Posterior vena cava (tissue), 2 donors: ENCODE results near the gene NUDT4. TPM values are rescaled to one million over a fixed set of nuclear protein-coding genes. Genes with fewer than 3 reads are reported as not detected.
"Not testable (repeated sequence)": the region's sequence is repeated elsewhere in the genome, so short reads cannot be mapped to it uniquely, and the experiment has no call there.

ENCODE experiments used
- DNase-seq: peaks from one replicate; pipeline ENCODE4 v3.0.0-alpha.2; 2020; ENCODE audit warnings: low spot score
- intact Hi-C, 2 donors: fragments of 100-400 bp; cut with DNase I; formaldehyde crosslinking; loops; one replicate each; pipeline versions ENCODE4 v1.14.1 to v1.14.2; 2022 to 2023
- total RNA-seq, 2 donors: library from RNA; stranded (reverse); fragmentation: NEBNext Ultra II Directional; extraction: Animal tissue kit (Norgen Biotek cat#: 25700); gene quantifications; one replicate each; pipeline ENCODE4 v1.2.1, GENCODE V29; 2021
- donor health status: DM: yes; HTN: yes; CAD: no.
- donor health status: DM: yes; HTN: yes; CAD: no.

The NUDT4 gene
- total RNA-seq, 2 donors from 2014 or later = 76.5 to 133 TPM

GRCh38 chr12:93363841-93364297 is 13.9 kb upstream of the NUDT4 start:
- intact Hi-C loops = no loop called here
- DNase-seq = no peak

DNA sequence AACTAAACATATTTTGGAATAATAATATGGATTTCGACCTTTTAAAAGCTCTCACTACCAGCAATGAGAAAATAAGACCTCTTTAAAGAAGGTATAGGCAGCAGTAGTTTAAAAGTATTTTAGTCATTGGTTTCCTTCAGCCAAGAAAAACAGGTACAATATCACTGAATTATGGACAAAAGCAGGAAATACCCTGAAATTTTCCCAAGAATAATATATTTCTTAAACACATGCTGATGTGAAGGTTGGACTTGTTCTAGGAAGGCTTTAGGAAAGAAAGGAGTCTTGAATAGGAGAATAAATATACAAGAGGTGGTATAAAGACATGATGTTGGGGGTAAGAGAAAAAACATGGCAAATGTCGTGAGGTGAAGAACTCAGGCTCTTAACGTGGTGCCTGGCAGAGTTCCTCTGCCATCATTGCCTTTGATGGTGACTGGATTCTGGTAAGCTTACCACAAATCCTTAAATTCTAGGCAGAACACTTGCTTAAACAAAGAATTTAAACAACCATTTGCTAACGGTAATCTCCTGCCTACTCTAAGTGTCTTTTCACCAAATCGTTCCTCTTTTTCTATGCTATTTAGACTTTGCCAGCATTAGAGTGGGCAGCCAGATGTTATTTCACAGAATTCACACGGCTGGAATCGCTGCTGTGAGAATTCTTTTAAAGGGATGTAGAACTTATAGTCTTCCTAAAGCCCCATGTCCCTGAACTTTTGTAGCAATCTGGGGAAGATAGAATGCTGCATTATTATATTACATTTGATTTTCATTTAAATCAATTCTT is 11.9 kb upstream of the NUDT4 start:
- no peak for DNase-seq
- intact Hi-C loops = no loop called here

DNA sequence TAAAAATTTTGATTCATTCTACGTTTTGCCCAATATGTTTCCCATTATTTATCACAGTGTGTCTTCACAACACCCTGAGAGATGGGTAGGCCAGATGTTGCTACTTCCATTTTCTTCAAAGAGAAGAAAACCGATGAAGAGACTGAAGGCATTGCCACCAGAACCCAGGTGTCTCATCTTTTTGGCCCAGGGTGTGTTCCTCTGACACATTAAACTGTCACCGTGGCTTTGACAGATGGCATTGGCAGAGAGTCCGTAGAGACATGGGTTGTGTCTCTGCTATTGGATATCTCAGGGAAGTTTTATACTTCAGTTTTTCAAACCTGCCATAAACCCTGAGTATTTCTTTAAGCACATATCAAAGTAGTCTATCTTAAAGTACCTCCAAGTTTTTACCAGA is 11.3 kb upstream of the NUDT4 start:
- no peak for DNase-seq
- intact Hi-C loops = no loop called here

DNA sequence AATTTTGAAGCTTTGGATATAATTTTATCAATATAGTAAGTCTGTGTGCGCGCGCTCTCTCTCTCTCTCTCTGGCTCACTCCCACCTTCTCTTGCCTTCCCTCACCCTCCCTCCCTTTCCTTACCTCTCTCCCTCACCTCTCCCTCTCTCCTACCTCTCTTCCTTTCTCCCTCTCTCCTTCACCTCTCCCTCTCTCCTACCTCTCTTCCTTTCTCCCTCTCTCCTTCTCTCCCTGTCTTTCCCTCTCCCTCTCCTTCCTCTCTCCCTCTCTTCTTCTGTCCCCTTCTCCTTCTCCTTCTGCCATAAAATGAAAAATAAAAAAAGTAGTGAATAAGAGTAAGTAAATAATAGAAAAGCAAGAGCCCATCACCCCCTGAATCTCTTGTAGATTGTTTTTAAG is 9.0 kb upstream of the NUDT4 start:
- intact Hi-C loops = no loop called here
- DNase-seq = no peak

GRCh38 chr12:93369505-93369904 is 8.2 kb upstream of the NUDT4 start:
- intact Hi-C loops = no loop called here
- DNase-seq = no peak

- DNase-seq = no peak
- intact Hi-C loops = loop anchor here in 1 of 2 donors (10.0 kb wide), 1 partner anchor 196 kb away; no protein-coding TSS in a partner anchor
These were observed 6.8 kb upstream of the NUDT4 start for GRCh38 chr12:93370947-93371346.

DNA sequence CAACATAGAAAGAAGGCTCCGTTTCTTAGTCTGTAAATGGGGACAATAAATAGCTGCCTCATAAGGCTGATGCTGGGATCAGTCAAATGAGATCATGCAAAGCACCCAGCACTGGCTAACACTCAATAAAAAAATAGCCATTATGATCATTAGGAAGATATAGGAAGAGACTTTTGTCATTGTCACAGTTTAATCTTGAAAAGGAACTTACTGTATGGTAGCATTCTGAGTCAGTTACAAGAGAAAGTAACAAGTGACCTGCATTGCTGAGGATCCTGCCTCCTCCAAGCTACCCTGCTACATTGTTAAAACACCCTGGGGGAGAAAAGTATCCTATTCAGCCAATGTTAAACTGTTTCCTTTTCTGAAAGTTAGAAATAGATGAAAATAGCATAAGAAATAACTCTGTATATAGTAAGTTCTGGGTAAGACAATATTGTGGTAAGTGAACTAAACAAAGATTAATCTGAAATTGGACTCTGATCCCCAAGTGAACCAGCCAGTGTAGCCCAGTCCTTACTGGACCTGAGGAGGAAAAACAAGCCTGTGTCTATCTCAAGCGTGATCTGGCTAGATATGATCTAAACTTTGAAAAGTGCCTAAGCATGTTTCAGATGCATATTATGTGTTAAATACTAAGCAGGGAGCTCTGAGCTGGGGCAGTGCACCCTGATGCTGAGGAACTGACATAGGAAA is 3.6 kb upstream of the NUDT4 start:
- intact Hi-C loops = loop anchor here in 1 of 2 donors (10.0 kb wide), 1 partner anchor 199 kb away; no protein-coding TSS in a partner anchor
- DNase-seq = no peak

- no peak for DNase-seq
- intact Hi-C loops = loop anchor here in 1 of 2 donors (10.0 kb wide), 1 partner anchor 201 kb away; no protein-coding TSS in a partner anchor
These were observed 1.8 kb upstream of the NUDT4 start for GRCh38 chr12:93375906-93376305.

DNA sequence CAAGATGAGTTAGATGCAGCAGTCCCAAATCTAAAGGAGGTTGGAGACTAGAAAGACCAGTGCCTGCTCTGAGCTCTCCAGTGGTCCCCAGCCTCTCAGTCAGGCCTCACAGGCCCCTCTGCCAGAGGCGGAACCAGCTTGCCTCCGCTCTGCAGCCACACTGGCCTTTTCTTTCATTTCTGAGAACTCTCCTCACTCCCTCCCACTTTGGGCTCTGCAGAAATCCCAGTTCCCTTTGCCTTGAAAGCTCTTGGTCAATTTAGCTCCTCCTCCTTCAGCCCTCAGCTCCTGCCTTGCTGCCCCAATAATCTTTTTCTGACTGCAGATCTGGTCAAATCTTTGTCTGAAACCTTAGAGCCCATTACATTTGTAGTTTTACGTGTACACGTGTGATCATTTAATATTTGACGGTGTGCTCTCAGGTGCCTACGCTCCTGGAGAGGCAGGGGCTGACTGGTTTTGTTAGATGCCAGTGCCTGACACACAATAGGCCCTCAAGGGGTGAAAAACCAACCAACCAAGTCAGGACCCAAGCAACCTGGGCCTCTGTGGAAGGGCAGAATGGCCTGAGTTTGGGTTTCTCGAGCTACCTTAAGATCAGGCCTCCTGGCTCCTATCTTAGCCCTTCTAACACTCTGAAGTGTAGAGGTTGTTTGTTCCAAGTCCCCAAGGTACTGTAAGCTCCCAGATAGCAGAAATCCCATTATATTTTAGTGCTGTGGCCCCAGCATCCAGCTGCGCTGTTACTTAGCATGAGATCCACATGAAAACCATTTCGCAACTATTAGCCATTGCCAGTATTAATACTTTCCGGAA is 1.1 kb upstream of the NUDT4 start:
- intact Hi-C loops = loop anchor here in 1 of 2 donors (10.0 kb wide), 1 partner anchor 202 kb away; no protein-coding TSS in a partner anchor
- DNase-seq = no peak

GRCh38 chr12:93378196-93378997 is 672 bp downstream of the NUDT4 start:
- intact Hi-C loops = loop anchor here in 1 of 2 donors (10.0 kb wide), 1 partner anchor 204 kb away; no protein-coding TSS in a partner anchor
- not testable (repeated sequence) for DNase-seq

- DNase-seq = no peak
- intact Hi-C loops = loop anchor here in 1 of 2 donors (10.0 kb wide), 1 partner anchor 204 kb away; no protein-coding TSS in a partner anchor
These were observed 1.2 kb downstream of the NUDT4 start for GRCh38 chr12:93378998-93379325.

GRCh38 chr12:93379326-93379980 is 1.7 kb downstream of the NUDT4 start:
- intact Hi-C loops = loop anchor here in 1 of 2 donors (10.0 kb wide), 1 partner anchor 205 kb away; no protein-coding TSS in a partner anchor
- DNase-seq = no peak

DNA sequence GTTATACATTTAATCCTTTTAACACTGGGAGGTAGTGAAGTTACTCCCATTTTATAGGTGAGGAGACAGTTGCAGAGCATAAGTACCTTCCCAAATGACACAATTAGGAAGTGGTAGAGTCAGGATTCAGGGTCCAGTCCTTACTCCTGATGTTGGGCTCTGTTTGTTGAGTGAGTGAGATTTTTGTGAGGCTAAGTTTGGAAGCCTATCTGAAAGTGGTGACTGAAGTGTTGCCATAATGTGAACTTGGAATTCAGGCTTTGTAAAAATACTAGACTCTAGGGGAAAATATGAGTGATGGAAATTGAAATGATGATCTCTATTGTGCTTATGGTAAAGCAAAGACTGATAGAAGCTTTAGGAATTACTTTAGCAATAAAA is 2.2 kb downstream of the NUDT4 start:
- DNase-seq = no peak
- intact Hi-C loops = loop anchor here in 1 of 2 donors (10.0 kb wide), 1 partner anchor 205 kb away; no protein-coding TSS in a partner anchor

DNA sequence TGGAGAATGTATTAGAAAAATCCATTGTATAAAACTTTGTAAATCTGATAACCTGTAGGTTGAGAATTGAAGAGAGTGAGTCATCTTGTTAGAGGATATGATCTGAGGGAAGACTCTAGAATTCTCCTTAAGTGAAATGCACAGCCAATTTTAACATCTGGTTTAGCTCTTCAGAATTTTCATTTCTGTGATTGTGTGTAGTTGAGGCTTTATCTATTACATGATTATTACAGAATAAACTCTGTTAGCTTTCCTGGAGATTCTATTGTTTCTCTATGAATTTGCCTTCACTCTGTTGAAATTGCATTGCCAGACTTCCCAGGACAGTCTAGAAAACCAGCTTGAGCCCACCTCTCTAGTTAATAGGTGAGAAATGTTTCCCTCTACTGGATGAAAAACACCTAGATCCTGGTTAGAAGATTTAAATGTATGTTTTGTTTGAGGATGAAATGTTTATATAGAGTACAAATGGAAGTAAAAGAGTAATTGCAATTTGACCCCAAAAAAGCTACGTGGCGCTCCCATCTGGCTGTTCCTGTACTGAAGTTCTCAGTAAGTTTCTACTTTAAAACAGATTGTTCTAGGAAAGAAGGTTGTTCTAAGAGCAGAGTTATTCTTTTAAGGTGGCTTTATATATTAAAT is 2.9 kb downstream of the NUDT4 start:
- no peak for DNase-seq
- intact Hi-C loops = no loop called here

DNA sequence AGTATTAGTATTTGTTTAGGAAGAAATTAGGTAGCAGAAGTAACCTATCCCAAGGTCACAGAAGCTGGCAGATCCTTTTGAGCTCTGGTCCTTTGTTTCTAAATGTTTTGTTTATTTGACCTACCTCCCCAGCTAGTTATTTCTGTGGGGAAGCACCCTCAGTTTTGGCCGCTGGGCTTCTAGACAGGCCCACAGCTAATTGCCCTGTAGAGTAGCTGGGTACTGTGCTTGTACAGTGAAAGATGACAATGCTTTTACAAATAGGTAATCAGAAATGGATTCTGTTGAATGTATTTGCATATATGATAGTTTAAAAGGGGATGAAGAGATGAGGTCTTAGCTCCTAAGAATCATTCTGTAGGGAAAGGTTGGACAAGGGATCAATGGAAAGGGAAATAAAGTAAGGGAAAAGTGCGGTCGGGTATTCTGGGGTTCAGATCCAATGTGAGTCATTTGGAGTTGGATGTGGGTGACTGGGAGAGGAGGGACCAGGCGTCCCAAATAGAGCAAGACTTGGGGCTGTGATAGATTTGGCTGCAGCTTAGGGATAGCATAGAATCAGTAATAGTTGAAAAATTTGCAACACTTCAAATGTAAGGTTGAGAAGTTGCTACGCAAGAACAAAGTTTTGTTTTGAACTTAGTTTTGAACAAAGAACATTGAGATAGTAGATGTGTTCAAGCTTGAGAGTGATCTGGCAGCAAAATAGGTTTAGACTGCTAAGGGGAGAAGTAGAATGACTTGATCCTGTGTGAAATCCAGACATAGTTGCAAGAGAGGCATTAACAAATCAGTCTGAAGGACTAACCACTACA is 3.6 kb downstream of the NUDT4 start:
- intact Hi-C loops = no loop called here
- no peak for DNase-seq

GRCh38 chr12:93381976-93382437 is 4.3 kb downstream of the NUDT4 start:
- DNase-seq, intact Hi-C loops: not testable (repeated sequence)

DNA sequence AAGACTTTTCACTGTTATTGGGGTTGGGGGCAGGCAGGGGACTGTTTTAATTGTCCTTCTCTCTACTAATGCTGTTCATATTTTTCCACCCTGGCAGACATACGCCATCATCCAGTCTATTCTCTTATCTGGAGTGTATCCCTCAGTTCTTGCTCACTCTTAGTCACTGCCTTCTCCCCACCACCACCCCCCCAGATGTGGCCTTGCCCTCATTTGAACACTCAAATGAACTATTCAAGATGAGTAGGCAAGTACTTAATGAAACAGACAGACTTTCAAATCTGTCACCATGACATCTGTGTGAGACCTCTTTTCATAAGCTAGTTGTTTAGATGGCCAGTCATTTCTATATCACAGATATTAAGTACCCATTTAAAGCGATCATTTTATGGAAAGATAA is 10.1 kb downstream of the NUDT4 start:
- no peak for DNase-seq
- intact Hi-C loops = no loop called here
